Measurements from ENCODE around the gene ASCL1.

- TF ChIP-seq ZBTB43 (CRISPR knock-in tag; IDR thresholded peaks at IDR 0.05) (no peak), ATF2 (CRISPR knock-in tag; IDR thresholded peaks at IDR 0.05; ENCODE audit: borderline replicate concordance, low read depth) (no peak), ZNF281 (CRISPR knock-in tag; IDR thresholded peaks at IDR 0.05) (no peak), JUN (CRISPR knock-in tag; IDR thresholded peaks at IDR 0.05) (no peak), ETV6 (CRISPR knock-in tag; IDR thresholded peaks at IDR 0.05) (no peak), CTCF (IDR thresholded peaks at IDR 0.05) (no peak), ESRRA (CRISPR knock-in tag; IDR thresholded peaks at IDR 0.05; ENCODE audit: borderline replicate concordance) (no peak), MAX (CRISPR knock-in tag; IDR thresholded peaks at IDR 0.05) (no peak), HMGXB4 (CRISPR knock-in tag; IDR thresholded peaks at IDR 0.05) (no peak), ATF3 (CRISPR knock-in tag; conservative IDR thresholded peaks at IDR 0.05) (no peak), NR3C1 (CRISPR knock-in tag; conservative IDR thresholded peaks at IDR 0.05; ENCODE audit: low read depth) (no peak), GABPB1 (CRISPR knock-in tag; IDR thresholded peaks at IDR 0.05) (no peak), ZNF121 (CRISPR knock-in tag; IDR thresholded peaks at IDR 0.05) (no peak)
Observed at GRCh38 chr12:102962532-102962931, 5.1 kb downstream of the ASCL1 start.
